Measurements from ENCODE around the gene C7orf25.

C7orf25 gene

GRCh38 chr7:42930889-42931288 lies 19.0 kb upstream of the C7orf25 start:
- peak overlapping the region; percentile 99 for H3K4me3 ChIP-seq (ENCODE audit: control insufficient read depth, low read depth, low read length)
- DNase-seq (ENCODE audit: low read depth), result no peak
- no peak for TF ChIP-seq CTCF (conservative IDR thresholded peaks at IDR 0.05; ENCODE audit: control insufficient read depth, insufficient read depth, low read depth, low read length)

GRCh38 chr7:42929449-42929848 lies 17.6 kb upstream of the C7orf25 start:
- no peak for TF ChIP-seq CTCF (conservative IDR thresholded peaks at IDR 0.05; ENCODE audit: control insufficient read depth, insufficient read depth, low read depth, low read length)
- no peak overlapping the region for H3K4me3 ChIP-seq (ENCODE audit: control insufficient read depth, low read depth, low read length)
- DNase-seq (ENCODE audit: low read depth), result no peak

GRCh38 chr7:42928754-42929153 lies 16.9 kb upstream of the C7orf25 start:
- no peak for TF ChIP-seq CTCF (conservative IDR thresholded peaks at IDR 0.05; ENCODE audit: control insufficient read depth, insufficient read depth, low read depth, low read length)
- no peak for DNase-seq (ENCODE audit: low read depth)
- no peak overlapping the region for H3K4me3 ChIP-seq (ENCODE audit: control insufficient read depth, low read depth, low read length)

- no peak for DNase-seq (ENCODE audit: low read depth)
- no peak overlapping the region for H3K4me3 ChIP-seq (ENCODE audit: control insufficient read depth, low read depth, low read length)
- TF ChIP-seq CTCF (conservative IDR thresholded peaks at IDR 0.05; ENCODE audit: control insufficient read depth, insufficient read depth, low read depth, low read length), result no peak
Measured at GRCh38 chr7:42926204-42926603, 14.3 kb upstream of the C7orf25 start.

GRCh38 chr7:42925630-42926029 lies 13.8 kb upstream of the C7orf25 start:
- no peak for TF ChIP-seq CTCF (conservative IDR thresholded peaks at IDR 0.05; ENCODE audit: control insufficient read depth, insufficient read depth, low read depth, low read length)
- DNase-seq (ENCODE audit: low read depth), result no peak
- H3K4me3 ChIP-seq (ENCODE audit: control insufficient read depth, low read depth, low read length), result no peak overlapping the region

GRCh38 chr7:42924223-42924838 lies 12.5 kb upstream of the C7orf25 start:
- no peak for TF ChIP-seq CTCF (conservative IDR thresholded peaks at IDR 0.05; ENCODE audit: control insufficient read depth, insufficient read depth, low read depth, low read length)

More at GRCh38 chr7:42924223-42924838, 12.5 kb upstream of the C7orf25 start:
- no peak overlapping the region for H3K4me3 ChIP-seq (ENCODE audit: control insufficient read depth, low read depth, low read length)
- DNase-seq (ENCODE audit: low read depth), result no peak
